Epithelial cell of esophagus (primary cell): Measurements from ENCODE around the gene SPTB.

Source experiments
- DNase-seq: peaks from one replicate; pipeline ENCODE4 v3.0.0; 2010; ENCODE audit warnings: low read depth
- H3K4me3 ChIP-seq: 2 replicates; pipeline ENCODE4 v1.5.1; 2011; ENCODE audit warnings: mild to moderate bottlenecking, low read length, control low read depth
- TF ChIP-seq, protein P1 (sequence below): IDR thresholded peaks from 2 replicates; pipeline ENCODE4 v1.5.1; 2011; ENCODE audit warnings: low read depth, mild to moderate bottlenecking, low read length, control low read depth, inconsistent platforms; ENCODE audit not compliant: insufficient read depth; ENCODE audit errors: missing control alignments

SPTB gene

DNA sequence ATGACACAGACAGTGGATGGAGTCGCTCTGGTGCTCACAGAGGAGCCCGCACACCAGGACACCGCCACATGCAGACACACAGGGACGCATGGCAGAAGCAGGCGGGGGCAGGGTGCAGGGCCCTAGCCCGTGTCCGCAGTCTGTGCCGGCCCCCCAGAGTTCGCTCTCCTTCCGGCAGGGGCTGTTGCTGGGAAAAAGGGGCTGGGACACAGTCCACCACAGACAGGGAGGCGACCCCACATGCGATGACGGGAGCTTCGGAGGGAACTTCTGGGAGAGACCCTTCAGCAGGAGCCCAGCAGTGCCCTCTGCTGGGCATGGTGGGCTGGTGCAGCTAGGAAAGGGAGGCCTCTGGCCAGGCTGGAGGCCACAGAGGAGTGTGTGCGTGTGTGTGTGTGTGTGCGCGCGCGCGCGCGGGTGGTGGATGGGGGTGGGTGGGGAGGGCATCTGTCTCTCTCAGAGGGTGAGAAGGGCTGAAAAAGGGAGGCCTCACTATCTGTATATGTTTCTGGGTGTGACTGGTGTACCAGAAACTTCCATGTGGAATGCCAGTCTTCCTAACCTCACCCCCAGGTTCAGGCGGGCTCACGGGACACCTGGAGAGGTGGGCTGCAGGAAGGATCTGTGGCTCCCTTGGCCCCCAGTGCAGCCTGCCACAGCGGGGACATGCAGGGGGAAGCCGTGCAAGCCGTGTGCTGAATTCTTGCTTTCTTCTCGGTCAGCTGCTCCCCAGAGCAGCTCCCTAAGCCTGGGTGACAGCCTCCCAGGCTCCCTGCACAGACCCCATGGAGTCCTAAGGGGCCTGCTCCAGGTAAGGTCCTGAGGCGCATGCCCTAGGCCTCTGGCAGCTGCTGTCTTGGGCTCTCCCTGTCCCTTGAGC, 114.8 kb downstream of the SPTB start:
- TF ChIP-seq, protein P1, sequence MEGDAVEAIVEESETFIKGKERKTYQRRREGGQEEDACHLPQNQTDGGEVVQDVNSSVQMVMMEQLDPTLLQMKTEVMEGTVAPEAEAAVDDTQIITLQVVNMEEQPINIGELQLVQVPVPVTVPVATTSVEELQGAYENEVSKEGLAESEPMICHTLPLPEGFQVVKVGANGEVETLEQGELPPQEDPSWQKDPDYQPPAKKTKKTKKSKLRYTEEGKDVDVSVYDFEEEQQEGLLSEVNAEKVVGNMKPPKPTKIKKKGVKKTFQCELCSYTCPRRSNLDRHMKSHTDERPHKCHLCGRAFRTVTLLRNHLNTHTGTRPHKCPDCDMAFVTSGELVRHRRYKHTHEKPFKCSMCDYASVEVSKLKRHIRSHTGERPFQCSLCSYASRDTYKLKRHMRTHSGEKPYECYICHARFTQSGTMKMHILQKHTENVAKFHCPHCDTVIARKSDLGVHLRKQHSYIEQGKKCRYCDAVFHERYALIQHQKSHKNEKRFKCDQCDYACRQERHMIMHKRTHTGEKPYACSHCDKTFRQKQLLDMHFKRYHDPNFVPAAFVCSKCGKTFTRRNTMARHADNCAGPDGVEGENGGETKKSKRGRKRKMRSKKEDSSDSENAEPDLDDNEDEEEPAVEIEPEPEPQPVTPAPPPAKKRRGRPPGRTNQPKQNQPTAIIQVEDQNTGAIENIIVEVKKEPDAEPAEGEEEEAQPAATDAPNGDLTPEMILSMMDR: peak; percentile 95
- no peak overlapping the region for H3K4me3 ChIP-seq
- peak; percentile 63 for DNase-seq

GRCh38 chr14:64763801-64764621, 115.7 kb downstream of the SPTB start:
- peak; percentile 46 for DNase-seq
- no peak overlapping the region for H3K4me3 ChIP-seq
- TF ChIP-seq, protein P1: no peak

DNA sequence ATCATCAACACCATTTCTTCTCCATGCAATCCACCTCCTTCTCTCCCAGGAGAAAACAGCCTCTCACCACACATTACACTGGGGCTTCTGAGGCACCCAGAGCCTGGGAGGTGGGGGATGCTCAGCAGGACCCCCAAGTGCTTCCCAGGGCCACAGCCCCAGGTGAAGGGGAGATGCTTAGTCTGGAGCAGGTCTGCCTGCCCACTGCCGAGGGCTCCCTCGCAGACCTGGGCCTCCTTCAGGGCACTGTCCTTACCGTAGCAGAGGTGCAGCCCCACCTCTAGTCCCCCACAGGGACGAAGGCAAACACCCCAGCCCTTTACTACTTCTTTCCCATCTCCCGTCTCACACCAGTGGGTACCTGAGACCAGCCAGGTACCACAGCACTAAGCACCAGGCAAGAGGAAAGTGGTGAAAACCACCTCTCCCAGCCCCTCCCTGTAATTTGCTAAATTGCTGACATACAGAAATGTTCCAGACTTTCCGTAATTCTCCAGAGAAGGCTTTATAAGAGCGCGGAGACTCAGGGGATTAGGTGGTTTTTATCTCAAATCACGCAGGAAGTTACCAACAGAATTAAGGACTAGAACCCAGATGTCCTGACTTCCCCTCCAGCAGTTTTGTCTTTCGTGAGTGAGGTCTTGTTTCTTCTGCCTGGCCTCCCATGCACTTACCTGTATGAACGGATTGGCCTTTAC, 116.5 kb downstream of the SPTB start:
- DNase-seq: no peak
- H3K4me3 ChIP-seq: no peak overlapping the region
- TF ChIP-seq, protein P1: no peak

GRCh38 chr14:64762044-64763034, 117.4 kb downstream of the SPTB start:
- peak overlapping the region; percentile 7 for H3K4me3 ChIP-seq
- DNase-seq: peak; percentile 88
- TF ChIP-seq, protein P1: no peak

DNA sequence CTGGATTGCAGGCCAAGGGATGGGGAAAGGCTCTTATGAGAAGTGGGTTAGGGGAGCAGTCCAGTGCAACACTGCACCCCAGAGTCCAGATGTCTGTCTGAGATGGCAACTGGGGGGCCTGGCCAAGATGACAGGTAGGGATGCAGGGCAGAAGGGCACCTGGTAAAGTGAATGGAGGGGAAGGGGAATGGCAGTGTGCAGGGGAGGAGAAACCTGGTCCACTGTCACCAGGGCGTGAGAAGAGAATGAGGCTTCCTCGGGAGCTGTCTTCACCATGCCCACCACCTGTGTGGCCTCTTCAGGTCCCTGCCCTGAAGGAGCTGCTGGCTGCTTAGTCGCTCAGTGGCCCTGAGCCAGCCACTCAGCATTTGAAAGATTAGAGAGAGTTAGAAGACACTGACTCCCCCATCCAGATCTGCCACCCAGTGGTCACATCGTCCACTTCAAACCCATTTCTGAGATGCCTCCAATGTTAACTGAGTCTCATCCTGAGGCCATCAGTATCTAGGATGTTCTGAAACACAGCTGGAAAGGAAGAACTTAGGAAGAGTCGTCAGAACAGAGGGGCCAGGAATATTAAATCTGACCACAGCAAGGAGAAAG, 118.2 kb downstream of the SPTB start:
- TF ChIP-seq, protein P1: peak; percentile 40
- DNase-seq: no peak
- no peak overlapping the region for H3K4me3 ChIP-seq
